NCI-H510A (cell line): ENCODE results near the gene SULF2.
"Not testable (repeated sequence)": the region's sequence is repeated elsewhere in the genome, so short reads cannot be mapped to it uniquely, and the experiment has no call there.

Experiments
- DNase-seq: peaks from one replicate; lab custom pipeline; 2025; lab: John Stamatoyannopoulos, UW

Gene SULF2

DNA sequence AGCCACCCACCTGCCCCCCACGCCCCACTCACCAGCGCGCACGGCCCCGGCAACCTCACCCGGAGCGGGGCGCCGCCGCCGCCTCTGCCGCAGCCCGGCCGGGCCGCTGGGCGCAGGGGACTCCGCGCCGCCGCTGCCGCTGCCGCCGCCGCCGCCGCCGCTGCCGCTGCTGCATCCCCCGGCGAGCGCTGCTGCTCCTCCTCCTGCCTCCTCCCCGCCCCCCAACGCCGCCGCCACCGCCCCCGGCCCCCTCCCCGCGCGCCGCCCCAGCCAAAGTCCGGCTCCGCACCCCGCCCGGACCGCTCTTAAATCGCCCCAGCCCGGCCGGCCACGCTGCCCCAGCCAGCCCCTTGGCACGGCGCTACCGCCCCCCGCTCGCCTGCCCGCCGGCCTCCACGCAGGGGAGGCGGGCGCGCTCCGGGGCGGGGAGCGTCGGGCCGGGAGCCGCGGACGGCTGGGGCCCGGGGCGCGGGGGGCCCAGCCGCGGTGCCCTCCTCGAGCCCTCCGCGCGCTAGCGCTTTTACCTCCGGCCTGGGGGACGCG lies at the start of gene SULF2:
Gene SULF2 (minus strand): TSS at position 171 of the 543 bp plus-strand sequence. CDS start 28,118 bp downstream, outside the sequence.
- no peak for DNase-seq

DNA sequence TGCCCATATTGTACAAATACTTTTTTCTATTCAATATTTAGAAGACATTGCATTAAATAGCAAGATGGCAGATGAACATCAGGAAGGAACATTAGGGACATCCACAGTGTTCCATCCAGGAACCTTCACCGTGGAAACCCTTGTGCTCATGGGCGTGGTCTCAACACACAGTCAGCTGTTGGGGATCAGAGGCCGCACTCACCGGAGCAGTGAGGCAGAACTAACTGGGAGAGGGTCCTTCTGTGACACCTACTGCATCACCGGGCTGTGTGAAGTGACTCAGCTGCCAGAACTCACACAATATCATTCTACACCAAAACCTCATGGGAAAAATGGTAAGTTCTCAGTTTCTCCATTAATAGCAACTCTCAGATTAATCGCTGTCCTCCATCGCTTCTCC lies 46.4 kb upstream of the SULF2 start:
- DNase-seq, result not testable (repeated sequence)

DNA sequence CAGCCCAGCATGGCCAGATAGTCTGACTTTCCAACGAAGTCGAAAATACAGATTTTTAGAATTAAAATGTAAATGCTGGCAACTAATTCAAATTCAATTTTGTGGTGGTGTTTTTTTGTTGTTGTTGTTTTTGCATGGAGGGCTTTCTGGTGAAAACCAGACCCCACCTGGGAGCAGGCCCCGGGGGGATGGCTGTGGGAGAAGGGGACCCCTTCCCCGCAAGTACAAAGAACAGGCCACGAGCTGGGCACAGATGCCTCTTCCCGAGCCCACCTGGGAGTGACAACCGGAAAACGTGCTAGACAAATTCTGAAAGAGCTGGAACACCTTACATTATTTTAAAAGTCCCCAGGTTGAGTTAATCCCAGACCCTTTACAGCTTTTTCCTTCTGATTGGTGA lies 41.4 kb upstream of the SULF2 start:
- DNase-seq, result not testable (repeated sequence)

DNA sequence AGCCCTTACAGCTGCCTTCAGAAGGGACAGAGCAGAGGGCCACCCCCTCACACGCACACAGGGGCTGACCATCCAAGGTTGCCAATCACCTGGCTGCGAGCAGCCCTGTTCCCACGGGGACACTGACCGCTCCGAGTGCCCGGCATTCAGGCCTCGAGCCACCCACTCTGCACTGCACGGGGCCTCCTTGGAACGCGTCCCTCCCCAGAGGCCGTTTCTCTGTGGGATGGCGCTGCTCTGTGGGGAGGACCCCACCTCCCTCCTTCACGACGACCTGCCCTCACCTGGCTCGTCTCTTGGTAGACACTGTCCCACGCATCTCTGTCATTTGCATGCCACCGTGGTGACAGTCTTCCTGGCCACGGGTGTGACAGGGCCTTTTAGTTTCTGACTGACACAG lies 40.7 kb upstream of the SULF2 start:
- not testable (repeated sequence) for DNase-seq

DNA sequence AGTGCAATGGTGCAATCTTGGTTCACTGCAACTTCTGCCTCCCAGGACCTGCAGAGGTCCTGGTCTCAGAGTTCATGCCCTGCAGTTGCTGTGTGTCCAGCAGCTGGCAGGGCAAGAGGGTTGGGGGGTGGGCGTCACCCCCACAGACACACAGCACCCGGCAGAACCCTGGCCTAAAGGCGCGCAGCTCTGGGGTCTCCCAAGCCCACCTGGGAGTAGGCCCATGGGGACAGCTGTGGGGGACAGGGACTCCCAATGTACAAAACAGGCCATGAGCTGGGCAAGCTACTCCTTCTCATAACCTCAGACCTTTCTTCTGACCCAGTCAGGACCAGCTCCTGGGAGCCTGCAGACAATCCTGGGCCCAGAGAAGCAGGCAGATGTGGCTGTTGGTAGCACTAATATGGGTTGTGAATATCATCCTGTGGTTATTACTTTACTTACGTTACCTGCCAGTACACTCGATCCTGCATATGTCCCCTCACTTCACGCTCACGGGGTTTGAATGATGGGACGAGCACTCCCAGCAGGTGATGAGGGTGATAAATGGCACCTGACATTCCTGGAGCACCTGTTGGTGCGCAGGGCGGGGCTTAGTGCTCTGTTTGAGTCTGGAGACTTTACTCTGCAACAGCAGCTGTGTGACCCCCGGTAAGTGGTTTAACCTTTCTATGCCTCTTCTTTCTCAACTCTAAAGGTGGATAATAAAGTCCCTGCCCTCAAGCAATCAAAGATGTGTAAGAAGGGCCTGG lies 39.9 kb upstream of the SULF2 start:
- no peak for DNase-seq

DNA sequence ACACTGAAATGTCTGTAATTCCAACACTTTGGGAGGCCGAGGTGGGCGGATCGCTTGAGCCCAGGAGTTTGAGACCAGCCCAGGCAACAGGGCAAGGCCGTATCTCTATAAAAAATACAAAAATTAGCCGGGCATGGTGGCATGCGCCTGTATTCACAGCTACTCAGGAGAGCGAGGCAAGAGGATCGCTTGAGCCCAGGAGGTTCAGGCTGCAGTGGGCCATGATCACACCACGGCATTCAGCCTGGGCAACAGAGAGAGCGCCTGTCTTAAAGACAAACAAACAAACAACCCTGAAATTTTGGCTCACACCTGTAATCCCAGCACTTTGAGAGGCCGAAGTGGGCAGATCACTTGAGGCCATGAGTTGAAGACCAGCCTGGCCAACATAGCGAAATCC lies 38.7 kb upstream of the SULF2 start:
- not testable (repeated sequence) for DNase-seq

DNA sequence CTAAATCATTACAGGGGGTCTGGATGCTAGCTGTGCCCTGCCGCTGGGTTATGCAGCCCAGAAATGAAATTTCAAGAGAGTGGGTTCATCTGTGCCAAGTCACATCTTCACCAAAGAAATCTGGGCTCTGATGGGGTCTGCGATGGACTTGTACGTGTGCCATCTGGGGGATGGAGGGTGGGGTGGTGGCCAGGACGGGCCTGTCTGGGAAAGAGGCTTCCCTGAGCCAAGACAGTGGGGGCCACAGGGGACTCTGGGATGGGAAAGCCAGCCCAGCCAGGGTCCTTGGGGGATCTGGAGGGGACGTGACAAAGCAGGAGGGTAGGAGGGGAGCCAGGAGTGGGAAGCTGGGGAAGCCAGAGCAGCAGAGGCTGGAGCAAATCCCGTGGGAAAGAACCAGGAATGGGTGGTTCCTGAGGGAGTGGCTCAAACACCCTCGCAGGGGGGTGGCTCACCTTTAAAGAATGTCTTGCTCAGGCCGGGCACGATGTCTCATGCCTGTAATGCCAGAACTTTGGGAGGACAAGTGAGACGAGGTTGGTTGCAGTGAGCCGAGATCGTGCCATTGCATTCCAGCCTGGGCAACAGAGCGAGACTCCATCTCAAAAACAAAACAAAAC lies 36.3 kb upstream of the SULF2 start:
- no peak for DNase-seq

DNA sequence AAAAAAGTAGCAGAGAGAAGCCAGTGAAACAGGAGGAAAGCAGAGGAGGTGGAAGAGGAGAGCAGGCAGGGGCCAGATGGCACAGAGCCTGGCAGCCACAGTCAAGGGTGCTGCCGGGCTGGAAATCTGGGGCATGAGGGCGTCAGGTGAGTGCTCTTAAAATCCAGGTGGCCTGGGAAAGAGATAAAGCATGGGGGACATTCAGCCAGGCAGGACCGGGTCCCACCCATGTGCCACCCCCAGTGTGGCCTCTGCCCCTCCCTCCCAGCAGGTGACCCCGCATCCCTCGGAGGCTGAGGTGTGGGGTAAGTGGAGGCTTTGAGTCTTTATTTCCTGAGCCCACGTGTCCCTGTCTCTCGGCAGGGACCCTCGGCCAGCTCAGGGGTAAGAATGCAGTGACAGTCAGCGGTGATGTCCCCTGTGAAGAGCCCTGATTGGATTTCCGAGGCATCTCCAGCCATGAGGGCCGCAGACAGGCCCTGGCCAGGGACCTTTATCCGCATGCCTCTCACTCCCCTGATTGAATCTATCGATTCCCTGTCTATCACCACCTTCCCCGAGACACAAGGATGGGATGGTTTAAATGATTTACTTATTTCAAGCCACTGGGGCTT lies 33.8 kb upstream of the SULF2 start:
- DNase-seq, result no peak

DNA sequence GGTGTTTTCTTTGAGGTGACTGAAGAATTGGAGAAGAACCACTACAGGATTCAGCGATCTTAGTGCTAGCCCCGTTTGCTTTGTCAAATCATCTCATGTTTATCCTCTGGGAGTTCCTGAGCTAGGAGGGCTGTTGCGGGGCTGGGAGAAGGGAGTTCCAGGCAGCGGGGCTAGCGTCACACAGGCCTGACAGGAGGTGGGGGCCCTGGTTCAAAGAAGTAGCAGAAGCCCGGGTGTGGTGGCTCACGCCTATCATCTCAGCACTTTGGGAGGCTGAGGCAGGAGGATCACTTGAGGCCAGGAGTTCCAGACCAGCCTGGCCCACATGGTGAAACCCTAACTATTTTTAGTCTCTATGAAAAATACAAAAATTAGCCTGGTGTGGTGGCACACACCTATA lies 33.2 kb upstream of the SULF2 start:
- no peak for DNase-seq

DNA sequence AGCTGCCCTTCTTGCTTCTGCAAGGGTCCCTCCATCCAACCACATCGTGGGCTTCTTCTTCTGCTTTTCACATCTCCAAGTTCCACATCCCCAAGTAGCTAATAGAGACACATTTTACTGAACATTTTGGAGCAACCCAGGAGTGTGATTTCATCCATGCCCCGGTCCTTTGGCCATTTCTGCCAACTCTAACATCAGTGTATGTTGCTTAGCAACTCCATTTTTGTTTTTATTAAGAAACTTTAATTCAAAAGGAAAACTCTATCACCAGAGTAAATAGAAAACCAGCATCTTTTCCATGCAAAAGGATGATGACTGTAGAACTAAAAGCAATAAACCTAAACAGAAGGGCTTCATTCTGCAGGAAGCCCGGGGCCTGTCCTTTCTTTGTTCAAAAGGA lies 32.7 kb upstream of the SULF2 start:
- DNase-seq, result no peak

DNA sequence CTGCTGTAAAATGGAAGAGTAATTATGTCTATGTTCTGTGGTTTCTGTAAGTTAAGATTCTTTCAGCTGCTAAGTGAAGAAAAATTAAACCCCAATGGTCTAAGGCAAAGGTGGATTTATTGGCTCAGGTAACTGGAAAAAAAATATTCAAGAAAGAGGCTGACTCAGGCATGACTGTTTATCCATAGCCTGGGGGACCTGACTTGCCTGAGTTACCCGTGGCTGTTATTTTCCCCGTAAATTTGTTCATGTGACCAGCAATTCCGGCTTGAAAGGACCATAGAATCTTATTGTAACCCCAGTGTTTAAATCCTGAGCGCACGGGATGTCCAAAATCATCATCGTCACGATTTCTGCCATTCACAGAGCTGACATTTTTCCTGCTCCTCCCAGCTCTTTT lies 32.3 kb upstream of the SULF2 start:
- no peak for DNase-seq

DNA sequence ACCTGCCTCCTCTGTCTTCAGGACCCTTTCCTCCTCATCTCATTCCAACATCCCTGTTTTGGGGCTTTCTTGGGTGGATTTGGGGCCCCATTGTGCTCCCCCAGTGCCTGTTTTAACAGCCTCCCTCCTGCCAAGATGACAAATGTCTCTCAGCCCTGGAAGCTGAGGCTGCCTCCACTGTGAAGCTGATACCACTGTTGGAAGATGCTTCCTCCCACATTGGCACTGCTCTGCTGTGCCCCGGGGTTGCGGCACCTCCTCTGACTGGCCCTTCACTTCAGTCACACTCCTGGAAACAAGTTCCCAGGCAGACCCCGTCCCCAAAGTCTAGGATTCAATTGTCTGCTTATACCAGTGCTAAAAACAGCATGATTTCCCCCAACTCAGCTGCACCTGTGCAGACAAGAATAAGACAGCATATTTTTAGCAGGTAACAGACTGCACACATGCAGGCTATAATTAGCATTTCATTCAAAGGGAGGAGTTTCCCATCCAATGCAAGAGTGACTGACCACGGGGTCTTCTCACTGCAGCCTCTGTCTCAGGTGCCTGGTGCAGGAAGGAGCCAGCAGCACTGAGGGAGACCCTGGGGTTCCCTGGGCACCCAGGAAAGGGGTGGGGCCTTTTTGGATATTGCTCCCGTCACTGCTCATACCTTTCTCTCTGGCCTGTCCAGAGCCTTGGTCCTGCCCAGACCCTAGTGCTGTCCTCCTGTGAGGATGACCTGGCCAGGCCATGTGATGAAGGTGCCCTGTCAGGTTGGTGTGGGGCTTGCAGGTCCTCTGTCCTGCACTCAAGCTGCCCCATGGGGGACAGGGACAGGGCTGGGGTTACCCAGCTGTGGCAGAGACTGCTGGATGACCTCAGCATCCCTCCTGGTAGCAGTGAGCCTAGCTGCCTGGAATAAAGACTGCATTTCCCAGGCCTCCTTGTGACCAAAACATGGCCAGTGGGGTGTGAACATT lies 31.5 kb upstream of the SULF2 start:
- no peak for DNase-seq

DNA sequence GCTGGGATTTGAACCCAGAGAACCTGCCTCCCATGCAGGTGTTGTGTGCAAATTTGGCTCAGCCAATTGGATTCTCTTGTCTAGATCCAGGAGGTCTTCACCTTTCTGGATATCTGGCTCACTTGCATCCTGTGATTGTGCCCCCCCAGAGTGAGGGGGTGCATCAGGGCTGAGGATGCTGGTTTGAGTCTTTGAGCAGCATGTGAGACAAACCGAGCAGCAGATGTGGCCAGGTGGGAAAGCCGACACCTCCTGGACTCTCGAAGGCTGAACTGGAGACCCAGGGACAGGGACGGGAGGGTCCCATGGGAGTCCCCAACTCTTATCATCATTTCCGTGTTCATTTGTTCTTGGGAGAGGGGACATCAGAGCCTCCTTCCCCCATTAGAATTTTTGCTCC lies 30.6 kb upstream of the SULF2 start:
- no peak for DNase-seq

DNA sequence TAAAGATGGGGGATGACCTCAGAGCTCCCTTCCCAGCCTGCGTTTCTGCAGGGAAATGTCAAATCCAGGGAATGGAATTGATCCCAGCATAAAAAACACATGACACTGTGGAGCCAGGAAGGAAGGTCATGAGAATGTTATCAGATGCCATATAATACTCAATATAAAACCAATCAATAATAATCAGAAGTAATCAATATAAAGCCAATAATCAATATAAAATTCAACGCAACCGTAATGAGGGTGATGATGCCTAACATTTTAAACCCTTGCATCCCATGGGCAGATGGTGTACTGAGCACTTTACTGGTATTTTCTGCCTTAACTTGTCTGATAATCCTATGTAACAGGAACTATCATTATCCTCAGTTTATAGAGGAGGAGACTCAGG lies 30.1 kb upstream of the SULF2 start:
- DNase-seq, result no peak

DNA sequence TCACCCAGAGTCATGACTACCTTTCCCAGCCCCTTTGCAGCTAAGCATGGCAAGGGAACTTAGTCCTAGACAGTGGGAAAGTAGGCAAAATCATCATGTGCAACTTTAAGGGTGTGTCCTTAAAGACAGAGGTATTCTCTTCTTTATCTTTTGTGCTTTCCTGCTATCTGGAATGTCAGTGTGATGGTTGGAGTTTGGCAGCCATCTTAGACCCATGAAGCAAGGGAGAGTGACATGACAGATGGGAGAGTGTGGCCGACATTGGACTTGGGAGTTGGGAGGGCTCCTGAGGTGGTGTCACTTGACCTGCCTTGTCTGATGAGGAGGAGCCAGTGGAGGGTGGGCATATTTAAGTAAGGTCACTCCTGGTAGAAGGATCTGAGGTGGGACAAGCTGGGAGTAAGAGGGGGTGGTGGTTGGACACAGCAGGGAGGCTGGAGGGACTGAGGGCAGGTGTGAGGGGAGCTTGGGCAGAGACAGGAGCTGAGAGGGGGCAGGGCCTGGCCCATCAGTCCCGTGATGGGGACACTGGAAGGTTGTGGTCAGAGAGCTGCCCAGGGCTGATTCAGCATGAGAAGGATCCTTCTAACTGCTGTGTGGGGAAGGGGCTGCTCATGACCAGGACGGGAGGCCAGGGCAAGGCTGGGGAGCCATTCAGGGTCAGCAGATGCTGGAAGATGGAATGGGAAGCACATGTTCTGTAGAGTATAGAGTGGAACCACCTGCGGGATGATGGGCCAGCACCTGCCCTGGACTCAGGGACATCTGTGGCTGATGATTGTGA lies 29.5 kb upstream of the SULF2 start:
- no peak for DNase-seq

DNA sequence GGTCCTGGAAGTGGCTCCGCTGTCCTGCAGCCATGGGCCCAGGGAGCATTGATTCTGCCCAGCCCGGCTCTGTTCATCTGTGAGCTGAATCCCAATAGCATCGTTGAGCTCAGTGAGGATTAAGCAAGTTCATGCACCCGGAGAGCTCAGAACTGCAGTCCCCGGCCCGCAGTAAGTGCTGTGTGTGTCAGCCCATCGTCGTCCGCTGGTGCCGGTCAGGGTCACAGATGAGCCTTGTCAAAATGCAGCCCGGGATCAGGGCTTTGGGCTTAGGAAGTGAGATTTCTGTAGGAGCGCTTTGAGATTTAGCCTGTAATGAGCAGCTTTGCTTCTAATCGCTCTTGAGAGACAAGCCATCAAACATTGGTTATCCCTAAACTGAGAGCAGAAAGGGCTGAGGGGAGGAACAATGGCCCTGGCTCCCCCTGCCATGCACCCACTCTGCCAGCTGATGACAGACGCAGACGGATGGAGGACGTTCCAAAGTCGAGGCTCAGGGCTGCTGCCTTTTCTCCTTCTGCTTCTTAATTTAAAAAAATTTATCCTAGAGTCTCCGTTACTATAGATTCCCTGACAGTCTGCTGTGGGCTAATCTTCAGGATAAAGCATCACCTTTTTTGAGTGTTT lies 25.6 kb upstream of the SULF2 start:
- no peak for DNase-seq

DNA sequence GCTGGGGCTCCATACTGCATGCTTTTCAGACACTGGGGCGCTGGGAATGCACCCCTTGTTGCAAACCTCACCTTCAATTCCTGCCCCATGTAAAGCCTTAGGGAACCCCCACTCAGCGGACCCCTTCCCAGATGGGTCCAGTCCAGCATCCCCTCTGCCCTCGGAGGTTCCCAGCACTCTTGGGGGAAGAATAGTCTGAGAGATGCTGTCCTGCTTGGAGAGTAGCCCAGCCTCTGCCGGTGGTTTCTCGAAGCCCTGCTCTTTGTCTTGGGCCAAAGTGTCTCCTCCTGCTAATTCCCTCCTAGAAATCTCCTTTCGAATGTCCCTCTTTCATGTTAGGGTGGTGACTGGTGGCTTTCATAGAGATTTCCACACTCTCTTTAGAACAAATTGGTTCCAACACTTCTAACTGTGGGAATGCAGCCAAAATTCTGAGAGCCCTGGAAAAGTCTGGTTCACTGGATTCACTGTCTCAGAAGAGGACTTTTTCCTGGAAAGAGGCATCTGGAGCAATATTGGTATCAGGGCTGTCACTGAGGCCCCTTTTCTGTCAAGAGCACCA lies 24.9 kb upstream of the SULF2 start:
- no peak for DNase-seq

DNA sequence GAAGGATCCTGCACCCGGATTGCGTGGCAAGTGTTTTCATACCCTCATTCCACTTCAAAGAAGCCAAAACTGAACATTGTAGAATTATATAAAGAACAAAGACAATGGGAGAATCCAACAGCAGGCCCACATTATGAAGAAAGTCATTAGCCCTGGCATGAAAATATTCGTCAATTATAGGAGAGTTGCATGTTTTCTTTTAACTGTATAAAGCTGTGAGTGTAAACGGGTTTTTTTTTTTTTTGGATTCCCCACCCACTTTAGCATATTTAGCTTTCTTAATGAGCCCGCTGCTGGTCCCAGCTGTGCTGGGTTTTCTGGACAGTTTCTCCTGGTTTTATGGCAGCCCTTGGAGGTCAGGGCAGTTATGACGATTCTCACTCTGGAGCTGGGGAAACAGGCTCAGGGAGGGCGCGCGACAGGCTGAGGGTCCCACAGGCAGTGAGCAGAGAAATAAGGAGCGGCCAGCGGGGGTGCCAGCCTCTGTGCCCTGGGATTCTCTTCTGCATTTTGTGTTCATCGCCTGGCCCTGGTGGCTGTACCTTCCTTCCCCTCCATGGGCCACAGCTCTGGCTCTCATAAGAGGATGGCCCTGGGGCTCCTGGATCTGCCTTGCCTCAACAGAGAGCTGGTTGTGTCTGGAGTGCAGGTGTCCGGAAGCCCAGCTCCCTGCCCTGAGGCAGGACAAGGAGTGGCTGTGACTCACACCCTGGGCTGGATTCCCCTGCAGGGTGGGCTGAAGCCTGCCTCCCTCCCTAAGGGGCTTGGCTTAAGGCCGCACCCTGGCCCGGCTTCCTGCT lies 24.1 kb upstream of the SULF2 start:
- no peak for DNase-seq

DNA sequence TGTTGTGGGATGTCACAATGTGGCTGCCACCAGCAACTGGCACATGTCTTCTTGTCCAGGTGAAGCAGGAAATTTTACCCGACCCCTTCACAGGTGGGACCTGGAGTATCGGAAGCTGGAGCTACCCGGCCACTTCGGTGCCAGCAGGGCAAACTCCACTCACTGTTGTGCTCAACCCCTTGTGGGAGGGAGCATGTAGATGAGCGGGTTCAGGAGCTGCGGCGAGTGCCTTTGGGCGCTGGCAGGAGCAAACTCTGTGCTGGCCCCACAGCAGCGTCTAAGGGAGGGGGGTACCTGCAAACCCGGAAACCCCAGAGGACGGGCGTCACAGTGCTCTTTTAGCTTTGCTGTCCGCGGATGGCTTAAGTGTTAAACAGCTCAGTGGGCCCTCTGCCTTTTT lies 20.7 kb upstream of the SULF2 start:
- no peak for DNase-seq

DNA sequence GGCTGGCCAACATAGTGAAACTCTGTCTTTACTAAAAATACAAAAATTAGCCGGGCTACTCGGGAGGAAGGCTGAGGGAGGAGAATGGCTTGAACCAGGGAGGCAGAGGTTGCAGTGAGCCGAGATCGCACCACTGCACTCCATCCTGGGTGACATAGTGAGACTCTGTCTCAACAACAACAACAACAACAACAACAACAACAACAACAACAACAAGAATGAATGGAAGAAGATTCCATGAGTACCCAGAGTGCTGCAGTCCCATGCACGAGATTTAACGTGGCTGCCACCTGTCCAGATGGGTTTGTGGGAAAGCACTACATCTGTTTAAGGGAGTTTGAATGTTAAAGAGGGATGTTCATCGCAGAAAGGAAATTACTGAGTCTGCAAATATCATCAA lies 19.7 kb upstream of the SULF2 start:
- DNase-seq, result not testable (repeated sequence)
